ENCODE results near the gene NR3C2.

NR3C2 gene

DNA sequence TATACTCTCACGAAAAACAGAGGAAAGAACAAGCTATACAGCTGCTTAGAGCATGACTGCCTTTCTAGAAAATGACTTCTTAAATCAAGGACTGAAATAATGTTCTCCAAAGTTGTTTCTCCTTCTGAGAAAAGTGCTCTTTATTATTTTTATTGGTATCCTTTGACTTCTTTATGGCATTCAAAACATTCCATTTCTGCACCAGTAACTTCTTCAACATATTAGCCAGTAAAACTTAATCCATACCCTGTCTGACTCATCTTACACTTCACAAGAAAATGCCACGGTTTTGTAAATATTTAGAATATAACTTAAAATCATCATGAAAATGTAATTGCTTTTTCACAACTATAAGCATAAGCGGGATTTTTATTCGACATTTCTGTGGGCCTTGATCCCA, 180.4 kb downstream of the NR3C2 start:
- H3K4me3 ChIP-seq (ENCODE audit: control insufficient read depth, low read depth, low read length): no peak overlapping the region
- no peak for TF ChIP-seq CTCF (IDR thresholded peaks at IDR 0.05; ENCODE audit: control insufficient read depth, insufficient read depth, low read depth, low read length, missing control alignments)
- DNase-seq (ENCODE audit: low read depth): no peak

- DNase-seq (ENCODE audit: low read depth): no peak
- no peak overlapping the region for H3K4me3 ChIP-seq (ENCODE audit: control insufficient read depth, low read depth, low read length)
- no peak for TF ChIP-seq CTCF (IDR thresholded peaks at IDR 0.05; ENCODE audit: control insufficient read depth, insufficient read depth, low read depth, low read length, missing control alignments)
Measured at GRCh38 chr4:148259841-148260240, 182.4 kb downstream of the NR3C2 start.

GRCh38 chr4:148258535-148258934, 183.7 kb downstream of the NR3C2 start:
- no peak overlapping the region for H3K4me3 ChIP-seq (ENCODE audit: control insufficient read depth, low read depth, low read length)
- DNase-seq (ENCODE audit: low read depth): no peak
- TF ChIP-seq CTCF (IDR thresholded peaks at IDR 0.05; ENCODE audit: control insufficient read depth, insufficient read depth, low read depth, low read length, missing control alignments): no peak

- TF ChIP-seq CTCF (IDR thresholded peaks at IDR 0.05; ENCODE audit: control insufficient read depth, insufficient read depth, low read depth, low read length, missing control alignments): no peak
- DNase-seq (ENCODE audit: low read depth): no peak
- H3K4me3 ChIP-seq (ENCODE audit: control insufficient read depth, low read depth, low read length): no peak overlapping the region
Measured at GRCh38 chr4:148255344-148255720, 186.9 kb downstream of the NR3C2 start.

DNA sequence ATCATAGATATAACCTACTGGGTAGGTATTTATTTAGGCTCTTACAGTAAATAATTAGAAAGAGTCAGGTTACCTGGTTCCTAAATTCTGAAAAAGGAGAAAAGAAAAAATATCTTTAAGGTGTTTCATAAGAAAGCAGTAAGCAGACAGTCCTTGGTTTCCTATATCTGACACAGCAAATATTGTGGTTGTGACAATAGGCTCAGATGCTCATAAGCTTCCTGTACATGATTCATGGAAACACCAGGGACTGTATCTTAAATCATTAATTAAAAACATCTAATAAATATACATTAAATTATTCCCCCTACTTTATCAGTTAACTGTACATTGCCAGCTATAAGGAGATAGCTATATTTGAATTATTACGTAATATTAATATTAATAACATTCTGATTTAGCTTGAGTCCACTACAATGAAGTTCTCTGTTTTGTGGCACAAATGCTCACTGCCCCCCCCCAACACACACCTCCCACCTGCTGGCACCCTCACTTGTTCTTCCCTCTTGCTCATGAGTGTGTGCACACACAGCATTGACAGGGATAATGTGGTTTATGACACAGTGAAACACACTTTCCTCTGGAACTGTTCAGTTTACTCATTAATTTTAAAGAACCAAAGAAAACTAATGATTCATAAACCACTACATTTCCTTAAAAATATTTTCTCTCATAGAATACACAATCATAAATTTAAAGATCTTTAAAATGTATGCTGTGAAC, 187.4 kb downstream of the NR3C2 start:
- DNase-seq (ENCODE audit: low read depth): no peak
- no peak overlapping the region for H3K4me3 ChIP-seq (ENCODE audit: control insufficient read depth, low read depth, low read length)
- TF ChIP-seq CTCF (IDR thresholded peaks at IDR 0.05; ENCODE audit: control insufficient read depth, insufficient read depth, low read depth, low read length, missing control alignments): no peak

DNA sequence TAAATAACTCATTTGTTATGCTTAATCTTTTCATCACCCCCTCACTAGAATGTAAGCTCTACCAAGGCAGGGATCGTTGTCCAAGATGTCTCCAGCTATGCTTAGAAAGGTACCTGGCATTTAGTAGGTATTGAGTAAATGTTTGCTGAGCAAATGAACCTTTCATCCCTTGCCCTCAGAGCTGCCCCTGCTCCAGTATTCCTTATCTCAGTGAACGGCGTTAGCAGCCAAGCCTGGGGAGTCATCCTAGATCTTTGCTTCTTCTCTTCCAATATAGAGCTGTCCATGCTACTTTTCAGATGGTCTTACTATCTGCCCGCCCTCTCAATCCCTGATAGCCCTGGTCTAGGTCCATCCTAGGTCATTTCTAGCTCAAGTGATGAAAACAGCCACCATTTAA, 188.4 kb downstream of the NR3C2 start:
- no peak for DNase-seq (ENCODE audit: low read depth)
- no peak for TF ChIP-seq CTCF (IDR thresholded peaks at IDR 0.05; ENCODE audit: control insufficient read depth, insufficient read depth, low read depth, low read length, missing control alignments)
- H3K4me3 ChIP-seq (ENCODE audit: control insufficient read depth, low read depth, low read length): no peak overlapping the region
